GM19324 (cell line): Measurements from ENCODE around the gene FHOD3.
"Not testable (repeated sequence)": the region's sequence is repeated elsewhere in the genome, so short reads cannot be mapped to it uniquely, and the experiment has no call there.

Experiments used
- ATAC-seq: cut with Tn5 transposase; IDR thresholded peaks from one replicate; pipeline ENCODE4 v1.9.1; 2021; ENCODE audit warnings: mild to moderate bottlenecking, moderate library complexity; ENCODE audit not compliant: unreplicated experiment, low FRiP score

The FHOD3 gene

GRCh38 chr18:36440614-36441013, 143.1 kb downstream of the FHOD3 start:
- ATAC-seq: no peak

- ATAC-seq: no peak
Measured at GRCh38 chr18:36441426-36442240, 144.1 kb downstream of the FHOD3 start.

- no peak for ATAC-seq
Measured at GRCh38 chr18:36442717-36443116, 145.2 kb downstream of the FHOD3 start.

DNA sequence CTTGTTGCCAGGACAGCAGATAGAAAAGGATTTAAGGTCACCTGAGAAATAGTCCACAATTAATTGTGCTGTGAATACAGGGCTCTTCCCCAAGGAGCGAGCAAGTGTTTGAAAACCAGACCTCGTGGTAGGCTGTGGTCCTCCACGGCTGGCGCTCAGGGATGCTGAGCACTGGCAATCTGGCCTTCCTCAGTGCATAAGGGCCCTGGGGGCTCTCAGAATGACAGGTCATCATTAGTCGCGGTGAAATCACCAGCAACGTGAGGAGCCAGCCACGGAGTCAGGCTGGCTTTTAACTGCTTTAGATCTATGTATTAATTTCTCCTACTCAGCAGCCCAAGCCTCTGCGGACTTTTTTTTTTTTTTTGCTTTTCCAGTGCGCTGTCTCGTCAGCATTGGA, 148.5 kb downstream of the FHOD3 start:
- no peak for ATAC-seq

- ATAC-seq: no peak
Measured at GRCh38 chr18:36448384-36449290, 151.1 kb downstream of the FHOD3 start.

DNA sequence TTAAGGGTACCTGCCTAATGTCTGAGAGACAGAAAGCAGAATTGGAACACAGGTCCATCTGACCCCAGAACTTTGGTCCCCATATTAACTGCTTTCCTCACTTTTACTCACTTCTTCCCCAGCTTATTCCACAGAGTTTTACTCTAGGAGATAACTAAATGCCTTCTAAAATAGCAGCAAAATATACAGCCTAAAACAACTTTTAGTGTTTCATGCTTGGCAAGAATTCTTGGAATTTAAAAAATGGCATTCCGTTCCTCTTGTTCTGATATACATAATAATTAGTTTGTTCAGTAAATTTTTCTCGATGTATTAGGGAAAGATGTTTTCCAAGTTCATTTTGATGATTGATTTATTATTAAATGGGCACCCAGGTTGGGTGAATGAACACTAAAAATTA, 151.9 kb downstream of the FHOD3 start:
- no peak for ATAC-seq

- ATAC-seq: no peak
Measured at GRCh38 chr18:36450264-36450663, 152.8 kb downstream of the FHOD3 start.

- ATAC-seq: no peak
Measured at GRCh38 chr18:36451454-36452251, 154.1 kb downstream of the FHOD3 start.

DNA sequence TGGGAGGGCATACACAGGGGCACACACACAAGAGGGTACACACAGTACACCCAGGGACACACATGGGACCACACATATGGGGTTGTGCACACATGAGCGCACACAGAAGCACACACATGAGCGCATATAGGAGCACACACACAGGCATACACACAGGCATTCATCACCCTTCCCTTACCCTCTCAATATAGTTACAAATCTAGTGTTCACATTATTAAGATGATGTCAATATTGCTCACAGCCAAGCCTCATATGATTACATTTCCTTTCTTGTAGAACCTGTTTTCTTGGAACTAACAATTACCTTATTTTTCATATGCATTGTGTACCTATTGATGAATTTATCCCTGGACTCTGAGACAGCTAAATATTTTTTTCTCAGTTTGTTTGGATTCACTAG, 156.7 kb downstream of the FHOD3 start:
- ATAC-seq: no peak

DNA sequence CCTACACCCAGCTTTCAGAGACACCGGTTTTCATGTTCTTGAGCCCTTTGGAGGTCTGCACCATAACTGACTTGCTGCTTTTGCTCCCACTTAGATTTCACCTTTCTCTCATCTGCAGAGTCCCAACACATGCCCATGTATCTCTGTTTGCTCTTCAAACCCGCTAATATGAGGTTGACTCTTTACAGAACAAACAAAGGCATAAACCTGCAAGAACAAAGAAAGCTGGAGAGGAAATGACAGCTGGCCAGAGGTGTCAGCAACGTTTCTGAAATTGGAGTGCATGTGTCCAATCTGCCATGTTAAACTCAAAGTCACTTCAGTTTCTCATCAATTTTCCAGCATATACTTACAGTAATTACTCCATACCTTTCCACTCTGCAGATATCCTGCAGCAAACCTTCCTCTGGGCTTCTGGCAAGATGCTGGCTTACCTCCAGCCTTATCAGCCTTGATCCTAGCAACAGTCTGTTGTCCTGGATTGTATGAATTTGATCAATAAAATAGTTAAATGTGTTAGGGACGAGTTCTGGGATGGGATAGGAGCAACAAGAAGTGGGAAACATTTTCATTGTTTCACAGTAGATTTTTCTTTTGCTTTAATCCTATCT, 157.4 kb downstream of the FHOD3 start:
- no peak for ATAC-seq

- ATAC-seq: no peak
Measured at GRCh38 chr18:36455931-36456330, 158.4 kb downstream of the FHOD3 start.

GRCh38 chr18:36456622-36457021, 159.1 kb downstream of the FHOD3 start:
- ATAC-seq: no peak

DNA sequence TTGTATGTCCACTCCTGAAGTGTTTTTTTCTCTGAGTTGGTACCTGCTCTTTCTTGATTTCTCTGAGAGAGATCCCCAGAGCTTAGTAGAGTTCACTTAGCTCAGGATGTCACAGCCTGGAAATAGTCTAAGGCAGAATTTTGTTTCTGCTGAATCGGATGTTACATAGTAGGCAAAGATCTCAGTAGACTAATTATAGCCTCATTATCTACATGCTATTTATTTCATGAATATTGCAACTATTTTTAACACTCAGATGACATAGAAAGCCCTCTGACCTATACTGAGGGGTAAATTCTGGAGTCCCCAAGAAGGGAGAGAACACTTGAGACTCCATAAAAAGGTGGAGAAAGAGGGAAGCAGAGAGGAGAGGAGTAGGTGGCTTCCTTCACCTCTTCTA, 160.2 kb downstream of the FHOD3 start:
- no peak for ATAC-seq

DNA sequence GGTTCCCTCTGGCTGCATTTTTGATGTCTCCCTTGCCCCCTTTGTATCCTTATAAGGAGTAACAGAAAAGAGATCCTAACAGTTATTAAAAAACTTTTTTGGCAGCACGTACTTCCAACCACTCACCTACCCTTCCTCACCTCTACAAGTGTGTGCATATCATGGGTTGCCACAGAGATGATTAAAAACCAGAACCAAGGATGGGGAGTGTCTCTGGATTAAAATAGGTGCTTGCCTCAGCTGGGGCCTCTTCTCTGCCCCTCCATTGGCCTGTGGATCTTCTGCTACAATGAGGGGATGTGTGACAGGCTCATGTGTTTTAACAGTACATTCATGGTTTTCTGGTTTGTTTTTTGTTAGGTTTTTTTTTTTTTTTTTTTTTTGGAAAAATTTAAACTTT, 160.8 kb downstream of the FHOD3 start:
- ATAC-seq: no peak

- ATAC-seq: no peak
Measured at GRCh38 chr18:36459203-36459602, 161.7 kb downstream of the FHOD3 start.

DNA sequence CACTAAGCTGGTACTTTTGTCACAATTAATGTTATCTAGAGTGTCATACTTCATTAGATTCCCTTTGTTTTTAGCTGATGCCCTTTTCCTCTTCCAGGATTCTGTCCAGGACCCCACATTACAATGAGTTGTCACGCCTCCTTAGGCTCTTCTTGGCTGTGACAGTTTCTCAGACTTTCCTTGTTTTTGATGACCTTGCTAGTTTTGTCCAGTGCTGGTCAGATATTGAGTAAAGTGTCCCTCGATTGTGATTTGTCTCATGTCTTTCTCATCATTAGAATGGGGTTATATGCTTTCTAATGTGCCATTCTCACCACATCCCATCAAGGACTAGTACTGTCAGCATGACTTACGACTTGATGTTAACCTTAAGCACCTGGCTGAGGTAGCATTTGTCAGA, 162.3 kb downstream of the FHOD3 start:
- no peak for ATAC-seq

GRCh38 chr18:36460324-36460850, 162.9 kb downstream of the FHOD3 start:
- ATAC-seq: no peak

DNA sequence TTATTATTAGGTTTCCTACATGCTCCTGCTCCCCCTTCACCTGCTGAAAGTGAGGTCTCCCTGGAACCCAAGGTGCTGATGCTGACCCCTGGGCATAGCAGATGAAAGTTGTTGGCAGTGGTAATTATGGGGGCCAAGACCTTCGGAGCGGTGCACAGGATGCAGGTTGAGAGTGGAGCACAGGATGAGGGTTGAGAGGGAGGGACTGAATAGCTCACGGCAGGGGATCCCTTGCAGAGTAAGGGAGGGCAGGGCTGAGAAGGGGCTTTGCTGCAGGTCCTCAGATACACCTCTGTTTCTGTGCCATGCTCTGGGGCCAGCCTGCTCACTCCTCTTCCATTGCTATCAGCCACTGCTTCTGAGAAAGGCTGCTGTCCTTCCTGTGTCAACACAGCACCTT, 163.3 kb downstream of the FHOD3 start:
- no peak for ATAC-seq

DNA sequence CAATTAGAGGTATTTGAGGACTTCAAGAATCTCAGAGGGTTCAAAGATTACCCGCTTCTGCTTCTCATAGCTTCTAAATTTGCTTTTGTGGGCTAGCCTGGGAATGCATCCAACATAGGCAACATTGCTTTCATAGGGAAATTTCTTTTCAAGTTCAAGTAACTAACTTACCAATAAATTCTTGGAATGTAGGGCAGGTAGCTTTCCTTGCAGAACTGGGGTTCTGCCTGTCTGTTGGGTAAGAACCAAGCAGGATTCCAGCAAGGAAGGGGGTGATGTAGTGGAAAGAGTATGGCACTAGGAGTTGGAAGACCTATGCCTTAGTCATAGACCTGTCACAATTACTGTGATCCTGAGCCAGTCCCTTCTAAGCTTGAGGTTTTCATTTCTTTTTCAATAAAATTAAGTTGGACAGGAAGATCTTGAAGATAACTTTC, 164.1 kb downstream of the FHOD3 start:
- ATAC-seq: no peak

- not testable (repeated sequence) for ATAC-seq
Measured at GRCh38 chr18:36463516-36463915, 166.0 kb downstream of the FHOD3 start.
